ENCODE results near the gene ISX.

Gene ISX

GRCh38 chr22:35114131-35114980, 48.4 kb downstream of the ISX start:
- FAIRE-seq: no peak

GRCh38 chr22:35115515-35115914, 49.6 kb downstream of the ISX start:
- no peak for FAIRE-seq

GRCh38 chr22:35116269-35116668, 50.3 kb downstream of the ISX start:
- no peak for FAIRE-seq

DNA sequence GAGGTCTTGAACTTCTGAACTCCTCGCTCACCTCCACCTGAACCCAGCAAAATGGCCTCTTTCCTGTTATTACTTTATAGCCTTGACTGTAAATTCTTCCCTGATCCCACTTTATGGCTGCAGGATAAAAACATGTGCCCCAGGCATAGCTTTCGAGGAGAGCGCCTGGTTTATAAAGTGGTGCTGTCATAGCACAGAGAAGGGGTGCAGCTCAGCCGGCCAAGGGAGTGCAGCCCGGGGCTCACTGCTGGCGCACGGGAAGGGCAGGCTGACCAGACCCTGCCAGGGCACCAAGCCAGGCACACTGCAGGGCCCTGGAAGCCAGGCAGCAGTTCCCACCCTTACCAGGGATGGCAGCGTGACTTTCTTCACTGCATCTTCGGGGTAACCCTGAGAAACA, 50.9 kb downstream of the ISX start:
- no peak for FAIRE-seq

- FAIRE-seq: no peak
Observed at GRCh38 chr22:35119494-35119893, 53.5 kb downstream of the ISX start.

DNA sequence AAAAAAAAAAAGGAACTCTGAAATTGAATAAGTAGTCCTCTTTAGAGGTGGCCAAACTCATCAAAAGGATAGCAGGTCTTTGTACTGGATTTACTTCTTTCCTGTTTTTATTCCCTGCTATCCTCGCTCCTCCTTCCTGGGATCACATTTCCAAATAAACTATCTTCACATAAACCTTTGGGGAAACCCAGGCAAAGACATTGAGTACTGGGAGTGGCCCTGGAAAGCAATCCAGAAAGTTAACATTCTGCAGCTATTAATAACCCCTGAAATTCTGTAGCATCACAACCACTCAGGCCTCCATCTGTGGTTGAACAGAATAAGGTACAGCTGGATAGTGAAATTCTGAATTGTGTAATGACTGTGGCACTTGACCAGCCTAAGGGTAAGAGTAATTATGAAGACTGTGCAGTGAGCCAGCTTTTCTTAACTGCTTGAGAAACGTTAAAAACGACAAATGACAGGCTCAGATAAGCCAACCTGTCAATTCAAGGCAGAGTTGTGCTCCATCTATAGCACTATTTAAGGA, 58.8 kb downstream of the ISX start:
- no peak for FAIRE-seq

DNA sequence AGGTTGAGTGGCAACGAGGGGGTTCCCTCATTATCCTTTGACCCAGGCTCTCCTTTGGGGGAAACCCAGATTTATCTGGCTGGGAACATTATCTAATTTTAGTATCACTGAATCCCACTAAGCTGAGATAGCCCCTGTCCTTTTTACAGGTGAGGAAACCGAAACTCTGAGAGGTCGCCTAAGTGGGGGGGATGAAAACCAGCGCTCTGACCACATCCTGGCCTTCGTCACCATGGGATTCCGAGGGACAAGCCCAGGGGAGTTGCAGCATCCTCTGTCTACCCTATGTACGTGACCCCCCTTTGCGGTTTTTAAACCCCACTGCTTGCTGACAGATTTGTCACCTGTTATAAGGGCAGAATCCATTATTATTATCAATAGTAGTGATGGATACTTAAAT, 61.0 kb downstream of the ISX start:
- no peak for FAIRE-seq

- FAIRE-seq: no peak
Observed at GRCh38 chr22:35128637-35129036, 62.7 kb downstream of the ISX start.

DNA sequence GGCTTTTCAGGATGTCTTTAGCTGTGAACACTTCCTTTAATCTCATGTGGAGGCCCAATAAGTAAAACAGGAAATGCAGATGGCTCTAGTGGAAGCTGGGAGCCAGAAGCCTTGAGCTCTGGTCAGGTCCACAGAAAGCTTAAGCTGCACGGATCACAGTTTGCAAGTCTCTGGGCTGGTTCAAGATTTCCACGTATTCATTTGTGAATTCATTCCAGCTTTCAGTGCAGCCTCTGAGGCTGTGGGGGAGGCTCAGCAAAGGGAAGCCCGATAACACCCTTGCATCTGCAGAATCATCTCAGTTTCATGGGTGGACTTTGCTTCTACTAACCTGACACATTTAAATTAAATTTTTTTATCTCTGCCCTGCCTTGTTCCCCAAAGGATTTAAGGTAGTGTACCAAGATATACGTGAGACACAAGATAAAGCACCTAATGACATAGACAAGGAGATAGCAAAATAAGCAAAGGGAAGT, 65.6 kb downstream of the ISX start:
- no peak for FAIRE-seq

GRCh38 chr22:35132568-35132967, 66.6 kb downstream of the ISX start:
- no peak for FAIRE-seq

GRCh38 chr22:35133702-35134380, 67.9 kb downstream of the ISX start:
- FAIRE-seq: no peak

DNA sequence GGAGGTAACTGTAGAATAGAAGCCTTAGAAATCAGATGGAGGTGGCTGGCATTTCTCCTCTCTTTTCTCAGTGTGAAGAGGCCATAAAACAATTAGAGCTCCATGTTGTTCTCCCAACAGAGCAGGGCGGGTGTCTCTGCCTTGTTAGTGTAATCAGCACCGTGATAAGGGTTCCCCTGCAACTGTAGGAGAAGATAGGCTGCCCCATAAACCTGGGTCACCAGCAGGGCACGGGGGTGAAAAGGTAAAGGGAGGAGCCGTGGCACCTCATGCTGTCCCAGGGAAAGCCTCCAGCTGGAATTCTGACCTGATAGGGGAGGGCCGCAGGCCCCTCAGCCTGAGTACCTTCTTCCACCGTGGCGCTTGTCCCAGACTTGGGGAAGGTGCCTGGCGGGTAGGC, 68.7 kb downstream of the ISX start:
- FAIRE-seq: no peak

DNA sequence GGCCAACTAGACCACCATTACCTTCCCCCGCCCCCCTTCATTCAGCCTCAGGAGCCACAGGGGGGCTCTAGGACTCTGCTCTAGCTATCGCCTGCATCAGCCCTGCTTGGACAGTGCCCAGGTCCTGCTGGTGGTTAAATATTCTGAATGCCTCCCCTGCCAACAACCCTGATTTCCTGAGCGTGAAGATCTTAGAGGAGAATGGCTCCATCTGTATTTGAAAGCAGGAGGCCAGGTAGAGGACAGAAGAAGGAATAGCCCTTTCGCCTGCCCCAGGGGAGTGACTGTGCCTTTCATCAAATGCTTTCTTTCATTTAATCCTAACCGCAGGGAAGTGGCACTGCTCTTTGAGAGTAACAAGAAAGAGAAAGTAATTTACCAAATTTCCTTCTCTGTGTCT, 69.2 kb downstream of the ISX start:
- no peak for FAIRE-seq
